T47D (cell line): ENCODE measurements around the gene DDIT4.
A peak's percentile ranks its signal among the peaks of the same experiment; 100 is the strongest.
"Not testable (repeated sequence)": the region's sequence is repeated elsewhere in the genome, so short reads cannot be mapped to it uniquely, and the experiment has no call there.

ENCODE experiments used
- DNase-seq, 2 experiments: peaks; one replicate each; pipeline versions ENCODE4 v3.0.0 to v3.0.0-alpha.2; 2011 to 2012; ENCODE audit warnings: low read depth in 1 of 2, low spot score in 1 of 2
- JUND ChIP-seq: IDR thresholded peaks from 2 replicates; pipeline ENCODE4 v1.6.1; 2012; ENCODE audit warnings: low read depth
- in situ Hi-C: cut with HindIII; loops from 2 replicates; pipeline ENCODE4 v1.10.0; 2016; ENCODE audit warnings: low sequenced_read_pairs, low pct_unique_long_range_greater_than_20kb

Gene DDIT4

GRCh38 chr10:72240371-72240770 lies 33.4 kb upstream of the DDIT4 start:
- no peak for TF ChIP-seq JUND
- in situ Hi-C loops, result no loop called here
- no peak for DNase-seq

GRCh38 chr10:72241691-72242252 lies 32.0 kb upstream of the DDIT4 start:
- TF ChIP-seq JUND, result no peak
- no peak for DNase-seq
- in situ Hi-C loops, result no loop called here

- TF ChIP-seq JUND, result no peak
- DNase-seq, result no peak
- in situ Hi-C loops, result no loop called here
These were observed 31.0 kb upstream of the DDIT4 start for GRCh38 chr10:72242675-72243074.

- TF ChIP-seq JUND, result no peak
- DNase-seq, result no peak
- in situ Hi-C loops, result no loop called here
These were observed 29.8 kb upstream of the DDIT4 start for GRCh38 chr10:72243822-72244437.

DNA sequence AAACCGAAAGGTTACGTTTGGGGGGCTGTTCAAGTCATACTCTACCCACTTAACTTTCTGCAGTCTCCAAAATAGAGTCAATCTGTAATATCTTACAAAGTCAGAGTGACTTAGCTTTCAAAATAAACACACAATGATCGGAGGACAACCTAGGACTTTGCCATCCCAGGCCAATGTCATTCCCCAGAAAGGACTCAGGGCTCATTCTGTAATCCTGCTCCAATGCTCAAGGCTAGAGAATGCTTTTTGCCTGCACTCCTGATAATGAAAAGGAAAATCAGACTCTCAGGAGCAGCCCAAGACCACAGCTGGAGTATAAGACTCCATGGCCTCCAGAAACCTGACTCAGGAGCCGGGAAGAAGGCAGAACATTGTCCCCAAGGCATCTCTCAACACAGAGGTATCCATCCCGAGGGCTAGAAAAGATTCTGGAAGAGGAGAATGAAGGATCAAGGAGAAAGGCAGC lies 29.1 kb upstream of the DDIT4 start:
- in situ Hi-C loops, result no loop called here
- DNase-seq, result no peak
- no peak for TF ChIP-seq JUND

DNA sequence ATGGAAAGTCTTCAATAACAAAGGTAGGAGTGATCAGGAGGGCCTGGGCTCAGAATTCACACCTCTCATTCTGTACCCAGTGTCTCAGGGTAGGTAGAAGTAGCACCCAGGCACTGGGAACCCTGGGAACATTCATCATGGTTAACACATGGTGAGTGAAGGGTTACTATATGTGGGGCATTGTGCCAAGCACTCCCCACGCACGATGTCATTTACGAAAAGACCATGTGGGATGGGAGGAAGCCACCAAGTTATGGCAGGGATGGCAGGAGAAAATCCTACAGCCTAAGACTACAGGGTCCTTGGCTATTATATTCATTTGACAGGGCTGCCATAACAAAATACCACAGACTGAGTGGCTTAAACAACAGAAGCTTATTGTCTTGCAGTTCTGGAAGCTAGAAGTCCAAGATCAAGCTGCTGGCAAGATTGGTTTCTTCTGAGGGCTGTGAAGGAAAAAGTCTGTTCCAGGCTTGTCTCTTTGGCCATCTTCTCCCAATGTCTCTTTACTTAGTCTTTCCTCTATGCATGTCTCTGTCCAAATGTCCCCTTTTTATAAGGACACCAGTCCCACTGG lies 27.7 kb upstream of the DDIT4 start:
- DNase-seq, result no peak
- no peak for TF ChIP-seq JUND
- in situ Hi-C loops, result no loop called here

DNA sequence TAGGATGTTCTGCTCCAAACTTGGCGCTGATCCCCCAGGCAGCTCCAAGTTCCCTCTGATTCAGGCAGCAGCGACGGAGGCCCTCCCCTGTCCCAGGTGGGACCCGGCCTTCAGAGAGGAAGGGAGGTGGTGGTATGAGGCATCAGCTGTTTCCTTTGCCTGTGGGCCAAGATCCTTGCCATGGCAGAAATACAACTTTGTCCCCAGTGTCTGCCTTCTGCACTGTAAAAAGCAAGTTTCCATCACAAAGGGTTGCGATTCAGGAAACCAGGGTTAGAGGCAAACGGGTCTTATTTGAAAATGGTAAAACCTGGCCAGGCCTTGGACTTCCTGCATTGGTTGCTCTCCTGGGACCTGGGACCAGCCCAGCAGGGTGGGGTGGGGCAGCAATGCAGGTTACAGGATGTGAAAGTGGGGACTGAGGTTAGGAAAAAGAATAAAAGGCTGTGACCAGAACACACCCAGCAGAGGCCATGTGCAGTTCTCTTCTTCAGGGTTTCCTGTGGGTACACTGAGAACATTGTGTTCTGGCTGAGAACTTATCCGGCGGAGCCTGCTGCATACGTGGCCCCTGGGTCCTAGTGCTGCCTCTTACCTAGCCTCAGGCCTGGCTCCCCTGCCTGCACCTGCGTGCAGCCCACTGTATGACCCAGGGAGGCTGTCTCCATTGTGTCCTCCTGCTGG lies 25.1 kb upstream of the DDIT4 start:
- DNase-seq, result peak in 1 of 2 experiments; percentile 41
- in situ Hi-C loops, result no loop called here
- no peak for TF ChIP-seq JUND

- in situ Hi-C loops, DNase-seq: not testable (repeated sequence)
These were observed 24.4 kb upstream of the DDIT4 start for GRCh38 chr10:72249176-72249862.

DNA sequence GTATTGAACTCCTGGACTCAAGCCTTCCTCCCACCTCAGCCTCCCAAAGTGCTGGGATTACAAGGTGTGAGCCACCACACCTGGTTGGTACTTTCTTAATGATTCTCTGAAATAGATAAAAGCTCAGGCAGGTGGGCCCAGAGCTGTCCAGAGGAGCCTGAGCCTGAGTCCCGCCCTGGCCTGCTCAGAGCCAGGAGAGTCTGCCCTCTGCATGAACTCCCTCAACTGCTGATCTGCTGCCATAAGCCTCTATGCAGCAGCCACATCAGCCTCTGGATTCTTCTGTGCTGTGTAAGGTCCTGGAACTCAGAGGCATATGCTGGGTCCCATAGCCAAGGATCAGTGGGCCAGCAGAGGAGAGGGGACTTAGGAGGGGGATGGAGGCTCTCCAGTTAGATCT lies 23.1 kb upstream of the DDIT4 start:
- in situ Hi-C loops, result no loop called here
- no peak for DNase-seq
- TF ChIP-seq JUND, result no peak

DNA sequence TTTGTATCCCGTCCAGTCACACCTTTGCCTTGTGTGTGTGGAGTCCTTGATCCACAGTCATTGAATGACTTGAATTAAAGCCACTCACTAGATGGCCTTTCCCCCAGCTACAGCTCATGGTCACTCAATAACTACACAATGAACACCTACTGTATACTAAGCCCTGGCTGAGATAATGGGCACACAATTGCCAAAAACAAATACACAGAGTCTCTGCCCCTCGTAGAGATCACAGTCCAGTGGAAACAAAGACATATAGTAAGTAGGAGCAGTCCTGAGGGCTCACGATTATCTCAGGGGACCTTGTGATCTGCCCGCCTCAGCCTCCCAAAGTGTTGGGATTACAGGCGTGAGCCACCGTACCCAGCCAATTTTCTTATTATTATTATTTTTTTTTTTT lies 22.1 kb upstream of the DDIT4 start:
- in situ Hi-C loops, result no loop called here
- TF ChIP-seq JUND, result no peak
- DNase-seq, result no peak

DNA sequence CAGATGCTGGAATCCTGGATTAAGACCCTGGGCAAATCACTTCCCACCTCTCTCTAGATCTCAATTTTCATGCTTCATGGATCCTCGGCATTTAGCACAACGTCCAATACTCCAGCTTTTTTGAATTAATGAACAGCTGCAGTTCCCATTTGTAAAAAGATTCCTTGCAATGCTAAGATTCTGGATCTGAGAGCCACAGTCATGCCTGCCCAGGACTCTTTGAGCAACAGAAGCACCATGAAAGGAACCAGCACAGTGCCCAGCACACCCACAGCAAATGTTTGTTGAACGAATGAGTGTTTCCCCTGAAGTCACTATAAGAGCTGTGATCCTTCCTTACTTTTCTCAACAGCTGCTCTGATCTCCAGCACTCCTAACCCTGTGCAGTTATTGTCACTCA lies 20.8 kb upstream of the DDIT4 start:
- in situ Hi-C loops, result no loop called here

DNA sequence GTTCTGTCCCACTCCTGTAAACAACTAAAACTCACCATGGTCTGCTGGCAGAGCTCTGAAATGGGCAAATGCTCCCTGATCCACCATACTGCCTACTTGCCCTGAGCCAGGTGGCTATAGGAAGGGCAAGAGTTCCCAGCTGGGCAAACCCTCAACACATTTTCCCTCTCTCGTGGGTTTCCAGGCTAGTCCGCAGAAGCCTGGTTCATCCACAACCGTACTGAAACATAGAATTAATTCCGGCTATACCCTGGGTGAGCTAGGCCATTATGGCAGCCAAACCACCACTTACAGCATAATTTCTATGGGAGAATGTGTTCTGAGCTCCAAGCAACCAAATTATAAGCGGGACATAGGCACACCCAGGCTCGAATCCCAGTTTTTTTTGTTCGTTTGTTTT lies 20.1 kb upstream of the DDIT4 start:
- TF ChIP-seq JUND, result no peak
- in situ Hi-C loops, result no loop called here
- DNase-seq, result no peak

More for the DNA sequence above, 20.8 kb upstream of the DDIT4 start:
- DNase-seq, result no peak
- no peak for TF ChIP-seq JUND
